Fibroblast of lung (primary cell): ENCODE data around the gene SUV39H1.

ENCODE experiments used
- EZH2 ChIP-seq: IDR thresholded peaks from 2 replicates; pipeline ENCODE4 v1.5.1; 2012; ENCODE audit warnings: low read length, control low read depth, mild to moderate bottlenecking; ENCODE audit errors: missing control alignments
- TF ChIP-seq, protein P1 (sequence below), 2 donors: IDR thresholded peaks in 1 of 2; conservative IDR thresholded peaks in 1 of 2; 1 replicate in 1 of 2; 2 replicates in 1 of 2; pipeline ENCODE4 v1.5.1; 2011 to 2012; ENCODE audit warnings: low read length in 2 of 2, control low read depth in 1 of 2, inconsistent platforms in 1 of 2, low read depth in 1 of 2, mild to moderate bottlenecking in 1 of 2

DNA sequence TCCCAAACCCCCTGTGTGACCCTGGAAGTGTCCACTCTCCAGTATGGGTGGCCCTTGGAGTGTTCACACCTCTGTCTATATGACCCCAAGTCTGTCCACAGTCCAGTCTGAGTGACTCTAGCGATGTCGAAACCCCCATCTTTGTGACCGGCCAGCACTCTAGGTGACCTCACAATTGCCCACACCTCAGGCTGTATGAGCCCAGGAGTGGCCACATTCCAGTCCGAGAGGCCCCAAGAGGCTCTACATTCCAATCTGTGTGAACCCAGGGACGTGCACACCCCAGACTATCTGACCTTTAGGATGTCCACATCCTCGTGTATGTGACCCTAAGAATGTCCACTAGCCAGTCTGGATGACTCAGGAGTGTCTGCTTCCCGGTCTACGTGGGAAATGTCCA lies 57.7 kb downstream of the SUV39H1 start:
- TF ChIP-seq, protein P1, sequence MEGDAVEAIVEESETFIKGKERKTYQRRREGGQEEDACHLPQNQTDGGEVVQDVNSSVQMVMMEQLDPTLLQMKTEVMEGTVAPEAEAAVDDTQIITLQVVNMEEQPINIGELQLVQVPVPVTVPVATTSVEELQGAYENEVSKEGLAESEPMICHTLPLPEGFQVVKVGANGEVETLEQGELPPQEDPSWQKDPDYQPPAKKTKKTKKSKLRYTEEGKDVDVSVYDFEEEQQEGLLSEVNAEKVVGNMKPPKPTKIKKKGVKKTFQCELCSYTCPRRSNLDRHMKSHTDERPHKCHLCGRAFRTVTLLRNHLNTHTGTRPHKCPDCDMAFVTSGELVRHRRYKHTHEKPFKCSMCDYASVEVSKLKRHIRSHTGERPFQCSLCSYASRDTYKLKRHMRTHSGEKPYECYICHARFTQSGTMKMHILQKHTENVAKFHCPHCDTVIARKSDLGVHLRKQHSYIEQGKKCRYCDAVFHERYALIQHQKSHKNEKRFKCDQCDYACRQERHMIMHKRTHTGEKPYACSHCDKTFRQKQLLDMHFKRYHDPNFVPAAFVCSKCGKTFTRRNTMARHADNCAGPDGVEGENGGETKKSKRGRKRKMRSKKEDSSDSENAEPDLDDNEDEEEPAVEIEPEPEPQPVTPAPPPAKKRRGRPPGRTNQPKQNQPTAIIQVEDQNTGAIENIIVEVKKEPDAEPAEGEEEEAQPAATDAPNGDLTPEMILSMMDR (conservative IDR thresholded peaks at IDR 0.05 in 1 of 2, IDR thresholded peaks at IDR 0.05 in 1 of 2; ENCODE audit: low read depth in 1 of 2, low read length in 2 of 2), result no peak
- no peak for TF ChIP-seq EZH2
